HepG2 (cell line): ENCODE data around the gene SGMS1. TPM values are rescaled to one million over a fixed set of nuclear protein-coding genes. Genes with fewer than 3 reads are reported as not detected.

Source experiments
- AHR ChIP-seq: IDR thresholded peaks from 2 replicates; pipeline ENCODE4 v1.6.1; 2018; ENCODE audit warnings: missing genetic modification reagents, missing compliant biosample characterization
- HDAC1 ChIP-seq: sonication (generic); formaldehyde crosslinking; IDR thresholded peaks from 2 replicates; pipeline ENCODE4 v1.5.1; 2020; ENCODE audit warnings: mild to moderate bottlenecking, missing genetic modification reagents
- MTF1 ChIP-seq: sonication (generic); formaldehyde crosslinking; IDR thresholded peaks from 2 replicates; pipeline ENCODE4 v1.5.0; 2020; ENCODE audit warnings: missing genetic modification reagents
- NR2C2 ChIP-seq: sonication (generic); formaldehyde crosslinking; IDR thresholded peaks from 2 replicates; pipeline ENCODE4 v1.4.0; 2020; ENCODE audit warnings: missing genetic modification reagents, mild to moderate bottlenecking, moderate library complexity, borderline replicate concordance
- TBX2 ChIP-seq: sonication (generic); formaldehyde crosslinking; IDR thresholded peaks from 2 replicates; pipeline ENCODE4 v1.5.0; 2020; ENCODE audit warnings: missing genetic modification reagents, mild to moderate bottlenecking, borderline replicate concordance
- YEATS4 ChIP-seq: sonication (generic); formaldehyde crosslinking; IDR thresholded peaks from 2 replicates; pipeline ENCODE4 v1.4.0; 2020; ENCODE audit warnings: missing genetic modification reagents, borderline replicate concordance
- ZBTB1 ChIP-seq: sonication (generic); formaldehyde crosslinking; IDR thresholded peaks from 2 replicates; pipeline ENCODE4 v1.4.0; 2020; ENCODE audit warnings: missing genetic modification reagents, borderline replicate concordance
- ZNF101 ChIP-seq: sonication (generic); formaldehyde crosslinking; IDR thresholded peaks from 2 replicates; pipeline ENCODE4 v1.4.0; 2020; ENCODE audit warnings: mild to moderate bottlenecking, low read depth, missing genetic modification reagents, borderline replicate concordance
- ZSCAN31 ChIP-seq: sonication (generic); formaldehyde crosslinking; IDR thresholded peaks from 2 replicates; pipeline ENCODE4 v1.5.0; 2020; ENCODE audit warnings: low read depth, mild to moderate bottlenecking, missing genetic modification reagents
- polyA plus RNA-seq, 8 experiments: library from polyadenylated mRNA; depleted of rRNA in 3 of 8; stranded (reverse) in 7 of 8; unstranded in 1 of 8; fragments of >200 nt; fragmentation: Illumina TruSeq in 4 of 8; extraction: Trizol in 4 of 8; gene quantifications; 2 replicates each; pipeline versions ENCODE4 v1.2.1 to v1.2.3, GENCODE V29; 2011 to 2016; ENCODE audit warnings: low read depth in 4 of 8, missing spikeins in 1 of 8, mixed read lengths in 1 of 8; ENCODE audit not compliant: insufficient read depth in 1 of 8
- total RNA-seq, 5 experiments: library from RNA; depleted of rRNA; stranded (reverse); fragments of >200 nt; fragmentation: Illumina TruSeq; extraction: Trizol; gene quantifications; 2 replicates each; pipeline ENCODE4 v1.2.3, GENCODE V29; 2016; ENCODE audit warnings: low read depth in 1 of 5
- TF ChIP-seq, protein P1 (sequence below): sonication (generic); formaldehyde crosslinking; IDR thresholded peaks from 2 replicates; pipeline ENCODE4 v1.4.0; 2020; ENCODE audit warnings: missing genetic modification reagents
- TF ChIP-seq, protein P2 (sequence below): sonication (generic); formaldehyde crosslinking; IDR thresholded peaks from 2 replicates; pipeline ENCODE4 v1.4.0; 2020; ENCODE audit warnings: missing genetic modification reagents, borderline replicate concordance
- TF ChIP-seq, protein P3 (sequence below): sonication (generic); formaldehyde crosslinking; IDR thresholded peaks from 2 replicates; pipeline ENCODE4 v1.4.0; 2020; ENCODE audit warnings: mild to moderate bottlenecking, missing genetic modification reagents
- TF ChIP-seq, protein P4 (sequence below): IDR thresholded peaks from 2 replicates; pipeline ENCODE4 v1.4.0; 2020; ENCODE audit warnings: mild to moderate bottlenecking, missing genetic modification reagents
- TF ChIP-seq, protein P5 (sequence below): sonication (generic); formaldehyde crosslinking; IDR thresholded peaks from 2 replicates; pipeline ENCODE4 v1.4.0; 2020; ENCODE audit warnings: missing genetic modification reagents

The SGMS1 gene
- total and polyA plus RNA-seq, 2 of the 13 experiments (the other 11 are each of a cell fraction or from before 2014, with no cell fraction given) = 6.5 to 15.1 TPM

DNA sequence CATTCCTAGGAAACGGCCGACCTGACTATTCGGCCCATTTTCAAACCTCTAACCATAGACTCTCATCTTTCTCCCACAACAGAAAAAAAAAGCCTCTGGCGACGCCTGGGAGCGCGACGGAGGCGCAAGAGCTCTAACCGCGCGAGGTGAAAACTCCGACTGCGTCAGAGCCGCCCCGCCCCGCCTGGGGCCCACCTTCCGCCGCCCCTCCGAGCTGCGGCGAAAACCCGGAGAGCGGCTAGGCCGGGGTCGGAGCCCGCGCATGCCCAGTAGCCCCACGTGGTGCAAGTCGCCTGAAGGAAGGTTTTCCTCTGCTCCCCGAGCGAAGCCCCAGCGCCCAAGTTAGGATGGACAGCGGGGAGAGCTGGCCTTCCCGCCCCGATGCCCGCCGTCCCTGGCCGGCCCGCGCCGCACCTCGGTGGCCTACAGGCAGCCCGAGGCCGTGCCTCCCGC is 683 bp upstream of the SGMS1 start (continued):
- TF ChIP-seq, protein P1, sequence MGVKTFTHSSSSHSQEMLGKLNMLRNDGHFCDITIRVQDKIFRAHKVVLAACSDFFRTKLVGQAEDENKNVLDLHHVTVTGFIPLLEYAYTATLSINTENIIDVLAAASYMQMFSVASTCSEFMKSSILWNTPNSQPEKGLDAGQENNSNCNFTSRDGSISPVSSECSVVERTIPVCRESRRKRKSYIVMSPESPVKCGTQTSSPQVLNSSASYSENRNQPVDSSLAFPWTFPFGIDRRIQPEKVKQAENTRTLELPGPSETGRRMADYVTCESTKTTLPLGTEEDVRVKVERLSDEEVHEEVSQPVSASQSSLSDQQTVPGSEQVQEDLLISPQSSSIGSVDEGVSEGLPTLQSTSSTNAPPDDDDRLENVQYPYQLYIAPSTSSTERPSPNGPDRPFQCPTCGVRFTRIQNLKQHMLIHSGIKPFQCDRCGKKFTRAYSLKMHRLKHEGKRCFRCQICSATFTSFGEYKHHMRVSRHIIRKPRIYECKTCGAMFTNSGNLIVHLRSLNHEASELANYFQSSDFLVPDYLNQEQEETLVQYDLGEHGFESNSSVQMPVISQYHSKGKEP = 0 out of 2 replicates have a peak, but pooled peaks have one; percentile 48
- no peak; the same call in 1 of the 2 replicates for TF ChIP-seq HDAC1 (CRISPR knock-in tag)
- TF ChIP-seq TBX2 = peak; percentile 45; the same call in 1 of the 2 replicates
- 0 out of 2 replicates have a peak, but pooled peaks have one; percentile 82 for TF ChIP-seq ZSCAN31 (CRISPR knock-in tag)
- TF ChIP-seq ZNF101 (CRISPR knock-in tag) = no peak
- no peak for TF ChIP-seq MTF1 (CRISPR knock-in tag)
- TF ChIP-seq, protein P2, sequence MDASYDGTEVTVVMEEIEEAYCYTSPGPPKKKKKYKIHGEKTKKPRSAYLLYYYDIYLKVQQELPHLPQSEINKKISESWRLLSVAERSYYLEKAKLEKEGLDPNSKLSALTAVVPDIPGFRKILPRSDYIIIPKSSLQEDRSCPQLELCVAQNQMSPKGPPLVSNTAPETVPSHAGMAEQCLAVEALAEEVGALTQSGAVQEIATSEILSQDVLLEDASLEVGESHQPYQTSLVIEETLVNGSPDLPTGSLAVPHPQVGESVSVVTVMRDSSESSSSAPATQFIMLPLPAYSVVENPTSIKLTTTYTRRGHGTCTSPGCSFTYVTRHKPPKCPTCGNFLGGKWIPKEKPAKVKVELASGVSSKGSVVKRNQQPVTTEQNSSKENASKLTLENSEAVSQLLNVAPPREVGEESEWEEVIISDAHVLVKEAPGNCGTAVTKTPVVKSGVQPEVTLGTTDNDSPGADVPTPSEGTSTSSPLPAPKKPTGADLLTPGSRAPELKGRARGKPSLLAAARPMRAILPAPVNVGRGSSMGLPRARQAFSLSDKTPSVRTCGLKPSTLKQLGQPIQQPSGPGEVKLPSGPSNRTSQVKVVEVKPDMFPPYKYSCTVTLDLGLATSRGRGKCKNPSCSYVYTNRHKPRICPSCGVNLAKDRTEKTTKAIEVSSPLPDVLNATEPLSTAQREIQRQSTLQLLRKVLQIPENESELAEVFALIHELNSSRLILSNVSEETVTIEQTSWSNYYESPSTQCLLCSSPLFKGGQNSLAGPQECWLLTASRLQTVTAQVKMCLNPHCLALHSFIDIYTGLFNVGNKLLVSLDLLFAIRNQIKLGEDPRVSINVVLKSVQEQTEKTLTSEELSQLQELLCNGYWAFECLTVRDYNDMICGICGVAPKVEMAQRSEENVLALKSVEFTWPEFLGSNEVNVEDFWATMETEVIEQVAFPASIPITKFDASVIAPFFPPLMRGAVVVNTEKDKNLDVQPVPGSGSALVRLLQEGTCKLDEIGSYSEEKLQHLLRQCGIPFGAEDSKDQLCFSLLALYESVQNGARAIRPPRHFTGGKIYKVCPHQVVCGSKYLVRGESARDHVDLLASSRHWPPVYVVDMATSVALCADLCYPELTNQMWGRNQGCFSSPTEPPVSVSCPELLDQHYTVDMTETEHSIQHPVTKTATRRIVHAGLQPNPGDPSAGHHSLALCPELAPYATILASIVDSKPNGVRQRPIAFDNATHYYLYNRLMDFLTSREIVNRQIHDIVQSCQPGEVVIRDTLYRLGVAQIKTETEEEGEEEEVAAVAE (CRISPR knock-in tag) = 0 out of 2 replicates have a peak, but pooled peaks have one; percentile 21
- TF ChIP-seq ZBTB1 (CRISPR knock-in tag) = no peak
- peak; percentile 92 for TF ChIP-seq YEATS4 (CRISPR knock-in tag)
- TF ChIP-seq, protein P3, sequence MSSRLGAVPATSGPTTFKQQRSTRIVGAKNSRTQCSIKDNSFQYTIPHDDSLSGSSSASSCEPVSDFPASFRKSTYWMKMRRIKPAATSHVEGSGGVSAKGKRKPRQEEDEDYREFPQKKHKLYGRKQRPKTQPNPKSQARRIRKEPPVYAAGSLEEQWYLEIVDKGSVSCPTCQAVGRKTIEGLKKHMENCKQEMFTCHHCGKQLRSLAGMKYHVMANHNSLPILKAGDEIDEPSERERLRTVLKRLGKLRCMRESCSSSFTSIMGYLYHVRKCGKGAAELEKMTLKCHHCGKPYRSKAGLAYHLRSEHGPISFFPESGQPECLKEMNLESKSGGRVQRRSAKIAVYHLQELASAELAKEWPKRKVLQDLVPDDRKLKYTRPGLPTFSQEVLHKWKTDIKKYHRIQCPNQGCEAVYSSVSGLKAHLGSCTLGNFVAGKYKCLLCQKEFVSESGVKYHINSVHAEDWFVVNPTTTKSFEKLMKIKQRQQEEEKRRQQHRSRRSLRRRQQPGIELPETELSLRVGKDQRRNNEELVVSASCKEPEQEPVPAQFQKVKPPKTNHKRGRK (CRISPR knock-in tag) = no peak
- TF ChIP-seq AHR (CRISPR knock-in tag) = peak; percentile 18
- TF ChIP-seq, protein P4, sequence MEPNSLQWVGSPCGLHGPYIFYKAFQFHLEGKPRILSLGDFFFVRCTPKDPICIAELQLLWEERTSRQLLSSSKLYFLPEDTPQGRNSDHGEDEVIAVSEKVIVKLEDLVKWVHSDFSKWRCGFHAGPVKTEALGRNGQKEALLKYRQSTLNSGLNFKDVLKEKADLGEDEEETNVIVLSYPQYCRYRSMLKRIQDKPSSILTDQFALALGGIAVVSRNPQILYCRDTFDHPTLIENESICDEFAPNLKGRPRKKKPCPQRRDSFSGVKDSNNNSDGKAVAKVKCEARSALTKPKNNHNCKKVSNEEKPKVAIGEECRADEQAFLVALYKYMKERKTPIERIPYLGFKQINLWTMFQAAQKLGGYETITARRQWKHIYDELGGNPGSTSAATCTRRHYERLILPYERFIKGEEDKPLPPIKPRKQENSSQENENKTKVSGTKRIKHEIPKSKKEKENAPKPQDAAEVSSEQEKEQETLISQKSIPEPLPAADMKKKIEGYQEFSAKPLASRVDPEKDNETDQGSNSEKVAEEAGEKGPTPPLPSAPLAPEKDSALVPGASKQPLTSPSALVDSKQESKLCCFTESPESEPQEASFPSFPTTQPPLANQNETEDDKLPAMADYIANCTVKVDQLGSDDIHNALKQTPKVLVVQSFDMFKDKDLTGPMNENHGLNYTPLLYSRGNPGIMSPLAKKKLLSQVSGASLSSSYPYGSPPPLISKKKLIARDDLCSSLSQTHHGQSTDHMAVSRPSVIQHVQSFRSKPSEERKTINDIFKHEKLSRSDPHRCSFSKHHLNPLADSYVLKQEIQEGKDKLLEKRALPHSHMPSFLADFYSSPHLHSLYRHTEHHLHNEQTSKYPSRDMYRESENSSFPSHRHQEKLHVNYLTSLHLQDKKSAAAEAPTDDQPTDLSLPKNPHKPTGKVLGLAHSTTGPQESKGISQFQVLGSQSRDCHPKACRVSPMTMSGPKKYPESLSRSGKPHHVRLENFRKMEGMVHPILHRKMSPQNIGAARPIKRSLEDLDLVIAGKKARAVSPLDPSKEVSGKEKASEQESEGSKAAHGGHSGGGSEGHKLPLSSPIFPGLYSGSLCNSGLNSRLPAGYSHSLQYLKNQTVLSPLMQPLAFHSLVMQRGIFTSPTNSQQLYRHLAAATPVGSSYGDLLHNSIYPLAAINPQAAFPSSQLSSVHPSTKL (CRISPR knock-in tag) = no peak
- TF ChIP-seq, protein P5, sequence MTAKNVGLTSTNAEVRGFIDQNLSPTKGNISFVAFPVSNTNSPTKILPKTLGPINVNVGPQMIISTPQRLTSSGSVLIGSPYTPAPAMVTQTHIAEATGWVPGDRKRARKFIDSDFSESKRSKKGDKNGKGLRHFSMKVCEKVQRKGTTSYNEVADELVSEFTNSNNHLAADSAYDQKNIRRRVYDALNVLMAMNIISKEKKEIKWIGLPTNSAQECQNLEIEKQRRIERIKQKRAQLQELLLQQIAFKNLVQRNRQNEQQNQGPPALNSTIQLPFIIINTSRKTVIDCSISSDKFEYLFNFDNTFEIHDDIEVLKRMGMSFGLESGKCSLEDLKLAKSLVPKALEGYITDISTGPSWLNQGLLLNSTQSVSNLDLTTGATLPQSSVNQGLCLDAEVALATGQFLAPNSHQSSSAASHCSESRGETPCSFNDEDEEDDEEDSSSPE (CRISPR knock-in tag) = peak; percentile 81
- TF ChIP-seq NR2C2 = peak; percentile 51; the same call in 1 of the 2 replicates
